Natural killer cell treated with Interleukin-12 subunit alpha and Interleukin-12 subunit beta and Interleukin-15 and Interleukin-18, amount 100 ng/mL, for 72 hours (primary cell): ENCODE data around the gene SPC24. TPM values are rescaled to one million over a fixed set of nuclear protein-coding genes. Genes with fewer than 3 reads are reported as not detected.
"Not testable (repeated sequence)": the region's sequence is repeated elsewhere in the genome, so short reads cannot be mapped to it uniquely, and the experiment has no call there.

Source experiments
- ATAC-seq, 2 donors: fragments of 150-1000 bp; cut with Tn5 transposase in 1 of 2; sonication (Bioruptor Pico), chemical (Tn5 transposase) in 1 of 2; 2 replicates each; pipeline ENCODE4 v1.10.0; 2021
- DNase-seq: peaks from one replicate; pipeline ENCODE4 v3.0.0; 2022; ENCODE audit warnings: low spot score
- H3K27ac Mint-ChIP-seq, 2 donors: 1 replicate in 1 of 2; 2 replicates in 1 of 2; pipeline ENCODE4 v1.8.0; 2022; ENCODE audit warnings: mixed read lengths in 2 of 2, mild to moderate bottlenecking in 1 of 2, moderate library complexity in 1 of 2
- H3K27me3 Mint-ChIP-seq, 2 donors: 1 replicate in 1 of 2; 2 replicates in 1 of 2; pipeline ENCODE4 v1.8.0; 2022; ENCODE audit warnings: mixed read lengths in 2 of 2
- H3K36me3 Mint-ChIP-seq: one replicate; pipeline ENCODE4 v1.8.0; 2022; ENCODE audit warnings: mixed read lengths
- H3K4me1 Mint-ChIP-seq, 2 donors: 1 replicate in 1 of 2; 2 replicates in 1 of 2; pipeline ENCODE4 v1.8.0; 2022; ENCODE audit warnings: low read depth in 2 of 2, mixed read lengths in 2 of 2, mild to moderate bottlenecking in 1 of 2
- H3K4me3 Mint-ChIP-seq: one replicate; pipeline ENCODE4 v1.8.0; 2022; ENCODE audit warnings: mixed read lengths
- H3K9me3 Mint-ChIP-seq: 2 replicates; pipeline ENCODE4 v1.8.0; 2022; ENCODE audit warnings: mixed read lengths
- total RNA-seq, 2 donors: library from RNA; stranded (reverse); gene quantifications; one replicate each; pipeline ENCODE4 v1.2.3, GENCODE V29; 2022

SPC24 gene
- total RNA-seq, 2 donors from 2014 or later, result 26.6 to 48.3 TPM

GRCh38 chr19:11179716-11180297, 24.2 kb upstream of the SPC24 start:
- ATAC-seq, result peak; percentile 78 to 82
- Mint-ChIP-seq H3K27ac (peak overlapping the region in 1 of 2 donors; percentile 6), H3K36me3 (no peaks in the 10 kb centered on the region), H3K4me1 (peaks cover 6 to 16% of the 10 kb centered on the region in 2 donors), H3K9me3 (no peaks in the 10 kb centered on the region), H3K27me3 (no peaks in the 10 kb centered on the region), H3K4me3 (peak overlapping the region; percentile 34)
- no peak for DNase-seq

GRCh38 chr19:11179145-11179465, 23.5 kb upstream of the SPC24 start:
- not testable (repeated sequence) for H3K4me3 Mint-ChIP-seq, H3K9me3 Mint-ChIP-seq, ATAC-seq, H3K27me3 Mint-ChIP-seq, H3K36me3 Mint-ChIP-seq, DNase-seq
- peak overlapping the region in 1 of 2 donors; percentile 6 for H3K27ac Mint-ChIP-seq
- H3K4me1 Mint-ChIP-seq, result peaks cover 6 to 16% of the 10 kb centered on the region in 2 donors

- Mint-ChIP-seq H3K27ac (no peak overlapping the region), H3K4me3 (no peak overlapping the region), H3K36me3 (no peaks in the 10 kb centered on the region), H3K9me3 (no peaks in the 10 kb centered on the region), H3K27me3 (no peaks in the 10 kb centered on the region), H3K4me1 (peaks cover 6 to 16% of the 10 kb centered on the region in 2 donors)
- DNase-seq, result no peak
- no peak for ATAC-seq
Measured at GRCh38 chr19:11177592-11177991, 22.0 kb upstream of the SPC24 start.

DNA sequence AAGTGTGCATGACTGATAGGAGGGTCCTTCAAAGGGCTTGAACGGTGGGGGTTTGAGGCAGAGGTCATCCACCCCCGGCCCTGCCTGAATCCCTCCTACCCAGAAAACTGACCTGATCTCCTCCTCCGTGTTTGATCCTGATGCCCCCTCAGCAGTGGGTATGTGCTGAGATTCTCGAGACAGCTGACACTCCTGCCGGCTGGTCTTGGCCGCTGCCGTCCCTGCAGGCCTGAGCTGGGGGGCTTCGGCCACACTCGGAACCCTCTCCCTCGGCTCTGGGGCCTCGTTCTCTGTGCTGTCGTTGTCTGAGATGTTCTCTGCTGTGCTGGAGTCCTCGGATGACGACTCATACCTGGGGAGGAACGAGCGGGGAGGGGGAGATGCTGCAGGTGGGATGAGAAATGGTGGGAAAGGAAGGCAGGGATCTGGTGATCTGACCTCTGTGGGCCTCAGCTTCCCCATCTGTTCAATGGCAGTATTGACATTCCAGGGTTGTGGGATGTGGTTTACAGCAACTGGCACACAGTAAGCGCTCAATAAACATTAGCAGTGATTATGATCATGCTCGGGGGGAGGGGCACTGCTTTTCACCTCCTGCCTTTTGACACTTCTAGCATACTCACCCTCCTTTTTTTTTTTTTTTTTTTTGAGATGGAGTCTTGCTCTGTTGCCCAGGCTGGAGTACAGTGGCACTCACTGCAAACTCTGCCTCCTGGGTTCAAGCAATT, 21.0 kb upstream of the SPC24 start:
- Mint-ChIP-seq H3K27me3 (no peaks in the 10 kb centered on the region), H3K27ac (no peak overlapping the region), H3K36me3 (no peaks in the 10 kb centered on the region), H3K9me3 (no peaks in the 10 kb centered on the region), H3K4me3 (no peak overlapping the region), H3K4me1 (peaks cover 6 to 16% of the 10 kb centered on the region in 2 donors)
- no peak for ATAC-seq
- no peak for DNase-seq

- Mint-ChIP-seq H3K4me1 (peaks cover 2 to 16% of the 10 kb centered on the region in 2 donors), H3K36me3 (no peaks in the 10 kb centered on the region), H3K4me3 (no peak overlapping the region), H3K27ac (no peak overlapping the region), H3K27me3 (no peaks in the 10 kb centered on the region), H3K9me3 (no peaks in the 10 kb centered on the region)
- ATAC-seq, result no peak
- DNase-seq, result no peak
Measured at GRCh38 chr19:11175920-11176319, 20.3 kb upstream of the SPC24 start.

GRCh38 chr19:11174336-11174735, 18.8 kb upstream of the SPC24 start:
- Mint-ChIP-seq H3K9me3 (no peaks in the 10 kb centered on the region), H3K27ac (no peak overlapping the region), H3K4me1 (peaks cover 0 to 4% of the 10 kb centered on the region in 2 donors), H3K36me3 (no peaks in the 10 kb centered on the region), H3K27me3 (no peaks in the 10 kb centered on the region), H3K4me3 (no peak overlapping the region)
- no peak for ATAC-seq
- no peak for DNase-seq

- H3K4me1 Mint-ChIP-seq, result peaks cover 0 to 4% of the 10 kb centered on the region in 2 donors
- H3K4me3 Mint-ChIP-seq, result no peak overlapping the region
Measured at GRCh38 chr19:11173516-11174155, 18.1 kb upstream of the SPC24 start.

DNA sequence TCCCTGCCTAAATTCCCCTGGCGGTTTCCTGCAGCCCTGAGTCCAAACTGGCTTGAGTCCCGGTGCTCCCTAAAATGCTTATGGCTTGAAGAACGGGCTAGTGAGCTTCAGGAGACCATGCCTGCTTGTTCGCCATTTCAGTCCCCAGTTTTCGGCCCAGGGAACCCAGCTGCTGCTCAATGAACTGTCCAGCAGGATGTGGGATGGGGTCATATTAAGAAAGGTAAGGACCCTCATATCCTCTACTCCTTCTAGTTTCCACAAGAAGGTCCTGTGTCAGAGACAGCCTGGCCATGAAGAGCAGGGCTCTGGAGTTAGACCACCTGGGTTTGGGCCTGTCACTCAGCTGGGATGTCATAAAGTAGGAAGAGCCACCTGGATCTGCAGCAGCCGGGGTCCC, 17.0 kb upstream of the SPC24 start:
- no peak for DNase-seq
- Mint-ChIP-seq H3K4me1 (no peaks in the 10 kb centered on the region), H3K27me3 (no peaks in the 10 kb centered on the region), H3K4me3 (no peak overlapping the region), H3K36me3 (no peaks in the 10 kb centered on the region), H3K27ac (no peak overlapping the region), H3K9me3 (no peaks in the 10 kb centered on the region)
- no peak for ATAC-seq

More at GRCh38 chr19:11173516-11174155, 18.1 kb upstream of the SPC24 start:
- H3K27ac Mint-ChIP-seq, result no peak overlapping the region
- no peaks in the 10 kb centered on the region for H3K27me3 Mint-ChIP-seq
- H3K36me3 Mint-ChIP-seq, result no peaks in the 10 kb centered on the region
- ATAC-seq, result no peak
- no peak for DNase-seq
- H3K9me3 Mint-ChIP-seq, result no peaks in the 10 kb centered on the region

DNA sequence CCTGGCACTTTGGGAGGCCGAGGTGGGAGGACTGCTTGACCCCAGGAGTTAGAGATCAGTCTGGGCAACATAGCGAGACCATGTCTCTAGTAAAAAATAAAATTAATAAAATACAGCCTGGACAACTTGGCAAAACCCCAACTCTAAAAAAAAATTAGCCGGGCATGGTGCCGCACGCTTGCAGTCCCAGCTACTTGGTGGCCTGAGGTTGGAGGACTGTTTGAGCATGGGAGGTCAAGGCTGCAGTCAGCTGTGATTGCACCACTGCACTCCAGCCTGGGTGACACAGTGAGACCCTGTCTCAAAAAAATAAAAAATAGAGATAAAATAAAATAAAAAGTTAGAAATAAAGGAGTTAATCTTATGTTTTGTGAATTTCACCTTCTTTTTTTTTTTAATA, 15.6 kb upstream of the SPC24 start:
- DNase-seq, result no peak
- no peak for ATAC-seq
- Mint-ChIP-seq H3K4me3 (no peak overlapping the region), H3K4me1 (no peaks in the 10 kb centered on the region), H3K36me3 (no peaks in the 10 kb centered on the region), H3K27ac (no peak overlapping the region), H3K27me3 (no peaks in the 10 kb centered on the region), H3K9me3 (no peaks in the 10 kb centered on the region)

DNA sequence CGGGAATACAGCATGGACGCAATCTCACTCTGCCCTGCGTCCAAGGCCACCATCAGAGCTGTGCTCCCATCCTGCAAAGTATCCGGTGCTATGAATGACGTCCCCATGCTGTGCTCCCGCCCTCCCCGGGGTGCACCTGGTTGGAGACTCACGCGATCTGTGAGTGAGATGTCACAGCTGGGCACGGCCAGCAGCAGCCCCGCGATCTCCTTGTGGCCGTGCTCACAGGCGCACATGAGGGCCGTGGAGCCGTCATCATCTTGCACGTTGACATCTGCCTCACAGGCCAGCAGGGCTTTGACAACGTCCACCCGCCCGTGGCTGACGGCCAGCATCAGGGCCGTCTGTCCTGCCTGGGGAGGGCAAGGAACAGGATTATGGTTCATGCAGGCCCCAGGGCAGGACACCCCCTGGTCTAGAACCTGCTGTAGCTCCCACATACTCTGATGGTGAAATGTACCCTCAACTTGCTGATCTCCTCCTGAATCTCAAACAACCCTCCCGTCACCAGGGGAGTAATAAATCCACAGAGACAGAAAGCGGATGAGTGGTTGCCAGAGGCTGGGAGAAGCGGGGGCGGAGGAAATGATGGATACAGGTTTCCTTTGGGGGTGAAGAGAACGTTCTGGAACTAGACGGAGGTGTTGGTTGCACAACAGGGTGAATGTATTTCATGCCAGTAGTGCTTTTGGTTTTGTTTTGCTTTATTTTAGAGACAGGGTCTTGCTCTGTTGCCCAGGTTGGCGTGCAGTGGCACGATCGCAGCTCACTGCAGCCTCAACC, 14.5 kb upstream of the SPC24 start:
- no peaks in the 10 kb centered on the region for H3K36me3 Mint-ChIP-seq
- DNase-seq (no peak), ATAC-seq (peak in 1 of 2 donors; percentile 22)
- H3K9me3 Mint-ChIP-seq, result no peaks in the 10 kb centered on the region
- H3K4me1 Mint-ChIP-seq, result no peaks in the 10 kb centered on the region
- no peak overlapping the region for H3K27ac Mint-ChIP-seq
- H3K27me3 Mint-ChIP-seq, result no peaks in the 10 kb centered on the region
- no peak overlapping the region for H3K4me3 Mint-ChIP-seq

DNA sequence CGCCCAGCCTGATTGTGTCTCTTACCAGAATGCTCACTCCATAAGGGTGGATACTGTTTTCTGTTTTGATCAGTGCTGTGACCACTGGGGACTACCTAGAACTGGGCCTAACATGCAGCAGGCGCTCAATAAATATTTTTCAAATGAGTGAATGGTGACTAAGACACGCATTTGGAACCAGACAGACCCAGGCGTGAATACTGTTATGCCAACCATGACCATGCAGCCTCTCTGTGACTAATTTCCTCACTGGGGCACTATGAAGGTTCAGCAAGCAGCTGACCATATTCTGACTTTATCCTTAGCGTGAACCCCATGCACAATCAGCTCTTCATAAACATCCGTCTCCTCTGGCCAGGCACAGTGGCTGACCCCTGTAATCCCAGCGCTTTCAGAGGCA, 13.0 kb upstream of the SPC24 start:
- Mint-ChIP-seq H3K36me3 (no peaks in the 10 kb centered on the region), H3K27ac (no peak overlapping the region), H3K4me1 (no peaks in the 10 kb centered on the region), H3K27me3 (no peaks in the 10 kb centered on the region), H3K4me3 (no peak overlapping the region), H3K9me3 (no peaks in the 10 kb centered on the region)
- no peak for ATAC-seq
- DNase-seq, result no peak

- no peak for DNase-seq
- Mint-ChIP-seq H3K4me3 (no peak overlapping the region), H3K9me3 (no peaks in the 10 kb centered on the region), H3K27me3 (no peaks in the 10 kb centered on the region), H3K27ac (no peak overlapping the region), H3K36me3 (no peaks in the 10 kb centered on the region), H3K4me1 (no peaks in the 10 kb centered on the region)
- ATAC-seq, result no peak
Measured at GRCh38 chr19:11166281-11167142, 10.9 kb upstream of the SPC24 start.

DNA sequence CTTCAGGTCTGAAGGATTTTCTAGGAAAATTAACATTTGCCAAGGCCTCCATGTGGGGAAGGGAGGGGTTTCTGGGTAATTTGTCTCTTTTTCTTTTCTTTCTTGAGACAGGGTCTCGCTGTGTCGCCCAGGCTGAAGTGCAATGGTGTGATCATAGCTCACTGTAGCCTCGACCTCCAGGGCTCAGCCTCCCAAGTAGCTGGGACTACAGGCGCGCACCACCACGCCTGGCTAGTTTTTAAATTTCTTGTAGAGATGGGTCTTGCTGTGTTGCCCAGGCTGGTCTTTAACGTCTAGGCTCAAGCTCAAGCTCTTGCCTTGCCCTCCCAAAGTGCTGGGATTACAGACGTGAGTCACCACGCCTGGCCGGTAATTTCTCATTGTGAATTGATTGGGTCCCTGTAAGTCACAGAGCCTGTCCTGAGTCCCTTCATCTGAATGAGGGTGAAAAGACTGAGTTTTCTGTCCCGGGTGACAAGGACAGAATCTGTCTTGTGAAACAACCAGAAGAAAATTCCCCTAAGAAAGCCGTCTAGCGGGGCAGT, 10.0 kb upstream of the SPC24 start:
- no peak for ATAC-seq
- no peaks in the 10 kb centered on the region for H3K9me3 Mint-ChIP-seq
- no peaks in the 10 kb centered on the region for H3K4me1 Mint-ChIP-seq
- no peaks in the 10 kb centered on the region for H3K36me3 Mint-ChIP-seq
- no peaks in the 10 kb centered on the region for H3K27me3 Mint-ChIP-seq
- H3K4me3 Mint-ChIP-seq, result no peak overlapping the region
- DNase-seq, result no peak
- no peak overlapping the region for H3K27ac Mint-ChIP-seq
